HEK293 (cell line): ENCODE data around the gene MTFR1L.

Experiments
- KLF9 ChIP-seq: fragments of 450-650 bp; formaldehyde crosslinking; IDR thresholded peaks from 2 replicates; pipeline ENCODE4 v1.5.1; 2016; ENCODE audit warnings: missing biosample characterization, missing genetic modification characterization, low read depth
- ZNF112 ChIP-seq: fragments of 450-650 bp; formaldehyde crosslinking; IDR thresholded peaks from 2 replicates; pipeline ENCODE4 v1.5.0; 2017; ENCODE audit warnings: missing biosample characterization, missing genetic modification characterization
- TF ChIP-seq, protein P1 (sequence below): fragments of 450-650 bp; IDR thresholded peaks from 2 replicates; pipeline ENCODE4 v1.5.1; 2018; ENCODE audit warnings: missing biosample characterization, mild to moderate bottlenecking, missing genetic modification characterization

DNA sequence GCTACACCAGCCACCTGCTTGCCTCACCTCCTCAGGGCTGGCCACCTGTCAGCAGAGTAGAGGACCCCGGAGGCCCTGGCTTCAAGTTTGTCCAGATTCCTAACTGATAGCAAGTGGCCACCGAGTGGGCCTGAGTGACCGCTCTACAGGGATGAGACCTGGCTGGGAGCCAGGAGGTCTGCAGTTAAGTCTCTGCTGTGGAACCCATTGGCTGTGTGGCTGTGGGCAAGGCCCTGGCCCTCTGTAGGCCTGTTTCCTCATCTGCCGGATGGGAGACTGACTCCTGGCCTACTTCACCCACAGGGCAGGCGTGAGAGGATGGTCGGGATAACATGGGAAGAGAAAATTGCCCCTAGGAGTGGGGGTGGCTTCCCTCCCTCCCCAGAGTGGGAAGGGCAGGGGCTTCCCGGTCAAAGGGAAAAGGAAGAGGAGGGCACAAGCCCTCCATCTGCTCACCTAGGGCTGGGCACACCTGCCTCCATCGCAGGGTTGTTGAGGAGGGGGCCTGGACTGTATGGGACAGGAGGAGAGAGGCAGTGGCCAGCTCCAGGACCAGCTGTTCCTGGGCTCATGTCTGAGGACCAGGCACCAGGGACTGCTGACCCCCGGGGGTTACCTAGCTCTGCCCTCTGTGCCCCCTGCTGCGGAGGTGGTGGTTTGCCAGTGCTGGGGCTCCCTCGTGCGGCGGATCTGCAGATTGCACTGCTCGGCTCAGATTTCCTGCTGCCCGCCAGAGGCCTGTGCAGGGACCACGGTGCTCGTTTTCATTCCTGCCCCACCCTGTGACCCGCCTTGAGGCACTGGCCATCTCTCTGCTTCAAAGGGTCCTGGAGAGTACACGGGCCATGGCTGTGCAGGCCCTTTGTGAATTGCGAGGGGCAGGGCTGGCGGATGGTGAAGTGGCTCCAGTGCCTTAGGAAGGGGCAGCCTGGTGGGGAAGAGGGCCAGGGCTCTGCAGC, 9.1 kb upstream of the MTFR1L start:
- TF ChIP-seq, protein P1, sequence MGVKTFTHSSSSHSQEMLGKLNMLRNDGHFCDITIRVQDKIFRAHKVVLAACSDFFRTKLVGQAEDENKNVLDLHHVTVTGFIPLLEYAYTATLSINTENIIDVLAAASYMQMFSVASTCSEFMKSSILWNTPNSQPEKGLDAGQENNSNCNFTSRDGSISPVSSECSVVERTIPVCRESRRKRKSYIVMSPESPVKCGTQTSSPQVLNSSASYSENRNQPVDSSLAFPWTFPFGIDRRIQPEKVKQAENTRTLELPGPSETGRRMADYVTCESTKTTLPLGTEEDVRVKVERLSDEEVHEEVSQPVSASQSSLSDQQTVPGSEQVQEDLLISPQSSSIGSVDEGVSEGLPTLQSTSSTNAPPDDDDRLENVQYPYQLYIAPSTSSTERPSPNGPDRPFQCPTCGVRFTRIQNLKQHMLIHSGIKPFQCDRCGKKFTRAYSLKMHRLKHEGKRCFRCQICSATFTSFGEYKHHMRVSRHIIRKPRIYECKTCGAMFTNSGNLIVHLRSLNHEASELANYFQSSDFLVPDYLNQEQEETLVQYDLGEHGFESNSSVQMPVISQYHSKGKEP, result no peak
- TF ChIP-seq ZNF112 (tag by site-specific recombination) (no peak), KLF9 (tag by site-specific recombination) (no peak; the same call in none of the 2 replicates)
